ENCODE data around the gene TAGLN. TPM values are rescaled to one million over a fixed set of nuclear protein-coding genes. Genes with fewer than 3 reads are reported as not detected.

TAGLN gene
- total RNA-seq, 1 donor from 2014 or later: 17.9 TPM

DNA sequence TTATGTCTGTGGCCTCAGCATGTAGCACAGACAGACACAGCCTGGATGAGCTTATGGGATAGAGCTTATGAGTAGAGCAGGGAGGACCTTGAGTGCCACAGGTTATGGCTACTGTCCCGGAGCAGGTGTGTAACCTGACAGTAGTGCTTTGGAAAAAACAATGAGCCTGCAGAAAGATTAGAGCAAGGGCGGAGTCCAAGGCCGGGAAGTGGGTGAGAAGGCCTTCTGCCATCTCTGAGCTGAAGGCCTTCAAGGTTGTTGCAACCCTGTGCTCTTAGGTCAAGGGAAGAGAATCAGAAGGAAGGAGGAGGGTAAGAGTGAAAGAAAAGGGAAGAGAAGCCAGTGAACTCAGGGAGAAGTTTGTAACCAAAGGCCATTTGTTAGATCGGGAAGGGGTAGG is 3.9 kb upstream of the TAGLN start:
- Mint-ChIP-seq H3K27me3 (no peaks in the 10 kb centered on the region), H3K9me3 (no peaks in the 10 kb centered on the region), H3K27ac (peak overlapping the region; percentile 70), H3K36me3 (ENCODE audit: low read depth) (peaks cover 70% of the 10 kb centered on the region), H3K4me1 (peaks cover 41% of the 10 kb centered on the region), H3K4me3 (no peak overlapping the region)
- DNase-seq: no peak
- TF ChIP-seq, protein P1, sequence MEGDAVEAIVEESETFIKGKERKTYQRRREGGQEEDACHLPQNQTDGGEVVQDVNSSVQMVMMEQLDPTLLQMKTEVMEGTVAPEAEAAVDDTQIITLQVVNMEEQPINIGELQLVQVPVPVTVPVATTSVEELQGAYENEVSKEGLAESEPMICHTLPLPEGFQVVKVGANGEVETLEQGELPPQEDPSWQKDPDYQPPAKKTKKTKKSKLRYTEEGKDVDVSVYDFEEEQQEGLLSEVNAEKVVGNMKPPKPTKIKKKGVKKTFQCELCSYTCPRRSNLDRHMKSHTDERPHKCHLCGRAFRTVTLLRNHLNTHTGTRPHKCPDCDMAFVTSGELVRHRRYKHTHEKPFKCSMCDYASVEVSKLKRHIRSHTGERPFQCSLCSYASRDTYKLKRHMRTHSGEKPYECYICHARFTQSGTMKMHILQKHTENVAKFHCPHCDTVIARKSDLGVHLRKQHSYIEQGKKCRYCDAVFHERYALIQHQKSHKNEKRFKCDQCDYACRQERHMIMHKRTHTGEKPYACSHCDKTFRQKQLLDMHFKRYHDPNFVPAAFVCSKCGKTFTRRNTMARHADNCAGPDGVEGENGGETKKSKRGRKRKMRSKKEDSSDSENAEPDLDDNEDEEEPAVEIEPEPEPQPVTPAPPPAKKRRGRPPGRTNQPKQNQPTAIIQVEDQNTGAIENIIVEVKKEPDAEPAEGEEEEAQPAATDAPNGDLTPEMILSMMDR (IDR thresholded peaks at IDR 0.05): no peak
- ATAC-seq (ENCODE audit: low read depth): no peak
- ChIA-PET CTCF (interaction anchor here (1.4 to 3.1 kb wide), 2 partner anchors 16 to 35 kb away, joined by 4 to 13 read pairs; partner anchors contain the start of gene SIDT2), POLR2A (interaction anchor here (2.9 kb wide), 1 partner anchor 15 kb away, joined by 12 read pairs; no protein-coding TSS in a partner anchor)
- intact Hi-C loops (cut with micrococcal nuclease): no loop called here

DNA sequence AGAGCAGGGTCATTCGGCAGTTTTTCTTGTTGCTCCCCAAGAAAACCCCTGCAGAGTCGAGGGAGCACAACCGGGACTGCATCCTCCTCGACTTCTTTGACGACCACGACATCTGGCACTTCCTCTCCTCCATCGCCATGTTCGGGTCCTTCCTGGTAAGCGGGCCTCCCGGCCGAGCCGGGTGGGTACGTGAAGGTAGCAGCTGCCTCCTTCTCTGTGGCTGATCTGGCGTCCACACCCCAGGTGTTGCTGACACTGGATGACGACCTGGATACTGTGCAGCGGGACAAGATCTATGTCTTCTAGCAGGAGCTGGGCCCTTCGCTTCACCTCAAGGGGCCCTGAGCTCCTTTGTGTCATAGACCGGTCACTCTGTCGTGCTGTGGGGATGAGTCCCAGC is 3.4 kb upstream of the TAGLN start:
- H3K27ac Mint-ChIP-seq: peak overlapping the region; percentile 66
- peaks cover 68% of the 10 kb centered on the region for H3K36me3 Mint-ChIP-seq (ENCODE audit: low read depth)
- DNase-seq (no peak), ATAC-seq (ENCODE audit: low read depth) (no peak)
- POLR2A ChIA-PET: interaction anchor here (1.0 to 2.9 kb wide), 3 partner anchors 16 to 22 kb away, joined by 3 to 12 read pairs (median 11); no protein-coding TSS in a partner anchor
- H3K9me3 Mint-ChIP-seq: no peaks in the 10 kb centered on the region
- no peak overlapping the region for H3K4me3 Mint-ChIP-seq
- H3K27me3 Mint-ChIP-seq: no peaks in the 10 kb centered on the region
- CTCF ChIA-PET: interaction anchor here (3.1 kb wide), 1 partner anchor 16 kb away, joined by 13 read pairs; the partner anchor contains the start of gene SIDT2
- H3K4me1 Mint-ChIP-seq: peaks cover 41% of the 10 kb centered on the region
- intact Hi-C loops (cut with micrococcal nuclease): loop anchor here (2.0 kb wide), 1 partner anchor 17 kb away; the partner anchor contains the start of gene SIDT2
- TF ChIP-seq, protein P1 (IDR thresholded peaks at IDR 0.05): no peak

DNA sequence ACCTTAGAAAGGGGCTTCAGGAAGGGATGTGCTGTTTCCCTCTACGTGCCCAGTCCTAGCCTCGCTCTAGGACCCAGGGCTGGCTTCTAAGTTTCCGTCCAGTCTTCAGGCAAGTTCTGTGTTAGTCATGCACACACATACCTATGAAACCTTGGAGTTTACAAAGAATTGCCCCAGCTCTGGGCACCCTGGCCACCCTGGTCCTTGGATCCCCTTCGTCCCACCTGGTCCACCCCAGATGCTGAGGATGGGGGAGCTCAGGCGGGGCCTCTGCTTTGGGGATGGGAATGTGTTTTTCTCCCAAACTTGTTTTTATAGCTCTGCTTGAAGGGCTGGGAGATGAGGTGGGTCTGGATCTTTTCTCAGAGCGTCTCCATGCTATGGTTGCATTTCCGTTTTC is 2.2 kb upstream of the TAGLN start:
- H3K27ac Mint-ChIP-seq: no peak overlapping the region
- POLR2A ChIA-PET: interaction anchor here (0.8 to 2.0 kb wide), 4 partner anchors 16 to 24 kb away, joined by 3 to 11 read pairs (median 4); partner anchors contain the start of gene SIDT2
- intact Hi-C loops (cut with micrococcal nuclease): loop anchor here (2.0 kb wide), 1 partner anchor 18 kb away; the partner anchor contains the start of gene SIDT2

DNA sequence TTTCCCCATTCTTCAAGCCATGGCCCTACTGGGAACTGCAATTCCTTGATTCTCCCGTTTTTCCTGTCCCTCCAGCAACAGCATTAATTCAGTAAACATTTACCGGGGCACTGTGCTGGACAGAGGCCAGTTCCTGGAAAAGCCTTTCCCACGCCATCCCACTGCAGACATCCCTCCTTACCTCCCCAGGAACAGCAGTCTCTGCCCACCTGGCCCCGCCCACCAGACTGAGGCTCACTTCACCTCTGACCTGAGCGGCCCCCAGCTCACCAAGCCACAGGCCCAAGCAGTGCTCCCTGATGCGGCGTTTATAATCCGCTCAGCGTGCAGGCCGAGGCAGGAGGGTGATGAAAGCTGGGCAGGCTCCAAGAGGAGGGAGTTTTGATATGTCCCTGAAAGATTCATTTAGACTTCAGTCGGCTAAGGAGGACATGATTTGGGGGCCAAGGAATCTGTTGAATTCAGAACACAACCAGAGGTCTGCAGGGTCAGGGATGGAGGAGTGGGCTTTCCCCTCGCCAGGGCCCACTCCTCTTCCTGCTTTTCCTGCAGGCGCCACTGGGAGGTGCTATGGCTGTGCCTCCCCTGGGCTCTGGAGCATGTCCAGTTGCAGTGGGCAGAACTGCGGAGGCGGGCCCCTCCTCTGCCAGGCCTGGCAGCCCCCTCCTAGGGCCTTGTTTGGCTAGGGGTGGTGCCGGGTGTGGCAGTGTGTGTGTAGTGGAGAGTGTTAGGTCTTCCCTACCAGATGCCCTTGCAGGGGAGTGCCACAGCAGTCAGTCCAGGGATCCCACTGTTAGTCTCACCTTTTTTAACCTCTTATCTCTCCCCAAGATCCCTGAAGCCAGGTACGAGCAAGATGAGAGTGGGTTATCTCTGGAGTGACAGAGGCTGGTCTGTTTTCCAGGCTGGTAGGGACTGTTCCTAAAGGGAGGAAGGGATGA is 1.4 kb upstream of the TAGLN start:
- DNase-seq: no peak
- TF ChIP-seq, protein P1 (IDR thresholded peaks at IDR 0.05): no peak
- Mint-ChIP-seq H3K36me3 (ENCODE audit: low read depth) (peaks cover 54% of the 10 kb centered on the region), H3K27ac (peak overlapping the region; percentile 50), H3K4me1 (peaks cover 39% of the 10 kb centered on the region), H3K9me3 (no peaks in the 10 kb centered on the region), H3K27me3 (no peaks in the 10 kb centered on the region), H3K4me3 (no peak overlapping the region)
- intact Hi-C loops (cut with micrococcal nuclease): loop anchor here (2.0 kb wide), 1 partner anchor 19 kb away; the partner anchor contains the start of gene SIDT2
- no peak for ATAC-seq (ENCODE audit: low read depth)
- ChIA-PET CTCF (interaction anchor here (3.1 kb wide), 1 partner anchor 18 kb away, joined by 13 read pairs; the partner anchor contains the start of gene SIDT2), POLR2A (interaction anchor here (0.6 to 2.0 kb wide), 2 partner anchors 19 to 271 kb away, joined by 3 to 5 read pairs; partner anchors contain the start of gene SIDT2)

More for the DNA sequence above, 2.2 kb upstream of the TAGLN start:
- Mint-ChIP-seq H3K9me3 (no peaks in the 10 kb centered on the region), H3K36me3 (ENCODE audit: low read depth) (peaks cover 58% of the 10 kb centered on the region), H3K4me3 (no peak overlapping the region), H3K27me3 (no peaks in the 10 kb centered on the region), H3K4me1 (peaks cover 39% of the 10 kb centered on the region)
- DNase-seq: no peak
- CTCF ChIA-PET: interaction anchor here (3.1 kb wide), 1 partner anchor 17 kb away, joined by 13 read pairs; the partner anchor contains the start of gene SIDT2
- no peak for ATAC-seq (ENCODE audit: low read depth)
- TF ChIP-seq, protein P1 (IDR thresholded peaks at IDR 0.05): no peak

Data from activated B cell treated with CpG ODN at 0.5 μM for 24 hours (primary cell).